Activated naive CD4-positive, alpha-beta T cell treated with anti-CD3 and anti-CD28 coated beads, Interleukin-2, amount 50 U/mL, for 24 hours (primary cell): ENCODE measurements around the gene INTS2.
A peak's percentile ranks its signal among the peaks of the same experiment; 100 is the strongest.

Experiments used
- H3K27ac Mint-ChIP-seq: one replicate; pipeline ENCODE4 v1.8.0; 2021; ENCODE audit warnings: mild to moderate bottlenecking, mixed read lengths
- H3K27me3 Mint-ChIP-seq: one replicate; pipeline ENCODE4 v1.8.0; 2021; ENCODE audit warnings: mixed read lengths
- H3K36me3 Mint-ChIP-seq: one replicate; pipeline ENCODE4 v1.8.0; 2021; ENCODE audit warnings: mixed read lengths
- H3K4me1 Mint-ChIP-seq: one replicate; pipeline ENCODE4 v1.8.0; 2021; ENCODE audit warnings: mixed read lengths
- H3K4me3 Mint-ChIP-seq: one replicate; pipeline ENCODE4 v1.8.0; 2021; ENCODE audit warnings: mild to moderate bottlenecking, mixed read lengths
- H3K9me3 Mint-ChIP-seq: one replicate; pipeline ENCODE4 v1.8.0; 2021; ENCODE audit warnings: mixed read lengths

INTS2 gene, protein sequence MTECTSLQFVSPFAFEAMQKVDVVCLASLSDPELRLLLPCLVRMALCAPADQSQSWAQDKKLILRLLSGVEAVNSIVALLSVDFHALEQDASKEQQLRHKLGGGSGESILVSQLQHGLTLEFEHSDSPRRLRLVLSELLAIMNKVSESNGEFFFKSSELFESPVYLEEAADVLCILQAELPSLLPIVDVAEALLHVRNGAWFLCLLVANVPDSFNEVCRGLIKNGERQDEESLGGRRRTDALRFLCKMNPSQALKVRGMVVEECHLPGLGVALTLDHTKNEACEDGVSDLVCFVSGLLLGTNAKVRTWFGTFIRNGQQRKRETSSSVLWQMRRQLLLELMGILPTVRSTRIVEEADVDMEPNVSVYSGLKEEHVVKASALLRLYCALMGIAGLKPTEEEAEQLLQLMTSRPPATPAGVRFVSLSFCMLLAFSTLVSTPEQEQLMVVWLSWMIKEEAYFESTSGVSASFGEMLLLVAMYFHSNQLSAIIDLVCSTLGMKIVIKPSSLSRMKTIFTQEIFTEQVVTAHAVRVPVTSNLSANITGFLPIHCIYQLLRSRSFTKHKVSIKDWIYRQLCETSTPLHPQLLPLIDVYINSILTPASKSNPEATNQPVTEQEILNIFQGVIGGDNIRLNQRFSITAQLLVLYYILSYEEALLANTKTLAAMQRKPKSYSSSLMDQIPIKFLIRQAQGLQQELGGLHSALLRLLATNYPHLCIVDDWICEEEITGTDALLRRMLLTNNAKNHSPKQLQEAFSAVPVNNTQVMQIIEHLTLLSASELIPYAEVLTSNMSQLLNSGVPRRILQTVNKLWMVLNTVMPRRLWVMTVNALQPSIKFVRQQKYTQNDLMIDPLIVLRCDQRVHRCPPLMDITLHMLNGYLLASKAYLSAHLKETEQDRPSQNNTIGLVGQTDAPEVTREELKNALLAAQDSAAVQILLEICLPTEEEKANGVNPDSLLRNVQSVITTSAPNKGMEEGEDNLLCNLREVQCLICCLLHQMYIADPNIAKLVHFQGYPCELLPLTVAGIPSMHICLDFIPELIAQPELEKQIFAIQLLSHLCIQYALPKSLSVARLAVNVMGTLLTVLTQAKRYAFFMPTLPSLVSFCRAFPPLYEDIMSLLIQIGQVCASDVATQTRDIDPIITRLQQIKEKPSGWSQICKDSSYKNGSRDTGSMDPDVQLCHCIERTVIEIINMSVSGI

DNA sequence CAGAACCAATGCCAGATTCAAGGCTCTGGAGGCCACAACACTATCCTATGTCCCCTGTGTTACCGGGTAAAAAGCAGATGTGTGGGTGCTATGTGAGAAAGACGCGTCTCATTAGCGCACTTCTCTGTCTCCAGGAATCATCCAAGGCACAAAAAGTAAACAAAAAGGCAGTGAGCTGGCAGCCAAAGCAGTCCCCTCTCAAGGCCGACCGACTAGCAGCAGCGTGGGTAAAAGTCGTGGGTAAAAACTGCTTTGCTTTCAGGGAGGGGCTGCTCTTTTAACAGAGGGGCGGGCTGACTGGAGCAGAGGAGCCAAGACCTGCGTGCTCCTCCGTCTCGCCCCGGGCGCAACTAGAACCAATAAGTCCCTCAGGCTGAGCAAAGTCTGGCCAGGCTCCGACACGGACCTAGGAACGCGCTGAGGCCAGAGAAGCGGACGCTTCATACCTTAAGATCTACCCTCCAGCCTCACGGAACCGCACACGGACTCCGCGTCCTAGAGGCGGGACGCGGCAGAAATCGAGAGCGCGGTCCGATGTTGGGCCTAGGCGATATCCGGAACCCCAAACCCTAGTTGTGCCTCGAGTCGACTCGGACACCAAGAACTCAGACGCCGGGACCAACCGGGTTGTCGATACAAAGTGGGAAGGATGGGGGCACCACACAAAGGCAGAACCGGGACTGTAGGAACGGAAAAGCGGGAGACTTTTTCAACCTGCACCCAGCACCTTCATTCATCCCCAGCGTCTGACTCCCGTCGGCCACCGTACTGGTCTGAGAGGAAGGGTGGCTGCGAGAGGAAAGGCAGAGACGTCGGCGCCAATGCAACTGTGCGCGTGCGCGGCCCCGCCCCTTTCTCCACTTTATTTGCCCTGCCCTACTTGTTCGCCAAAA lies at the start of gene INTS2:
INTS2 (minus strand) TSS at position 775 of the 893 bp plus-strand sequence. CDS start 1,338 bp downstream, outside the sequence.
- Mint-ChIP-seq H3K4me3 (peak within 1 kb of the TSS; percentile 99), H3K36me3 (peaks cover 2% of the 10 kb centered on the region), H3K4me1 (peaks cover 19% of the 10 kb centered on the region), H3K27me3 (peaks cover 2% of the 10 kb centered on the region), H3K9me3 (no peaks in the 10 kb centered on the region), H3K27ac (peak within 1 kb of the TSS; percentile 100)

DNA sequence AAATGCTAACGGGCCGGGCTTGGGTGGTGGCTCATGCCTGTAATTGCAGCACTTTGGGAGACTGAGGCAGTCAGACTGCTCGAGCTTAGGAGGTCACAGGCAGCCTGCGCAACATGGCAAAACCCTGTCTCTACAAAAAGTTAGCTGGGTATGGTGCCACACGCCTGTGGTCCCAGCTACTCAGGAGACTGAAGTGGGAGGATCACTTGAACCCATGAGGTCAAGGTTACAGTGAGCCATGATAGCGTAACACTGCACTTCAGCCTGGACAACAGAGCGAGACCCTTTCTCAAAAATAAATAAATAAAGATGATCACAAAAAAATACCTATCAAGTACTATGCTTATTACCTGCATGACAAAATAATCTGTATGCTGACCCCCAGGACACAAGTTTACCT lies 46.3 kb upstream of the INTS2 start:
- Mint-ChIP-seq H3K27ac (no peak overlapping the region), H3K36me3 (peaks cover 8% of the 10 kb centered on the region), H3K9me3 (no peaks in the 10 kb centered on the region), H3K4me3 (no peak overlapping the region), H3K27me3 (no peaks in the 10 kb centered on the region), H3K4me1 (peaks cover 19% of the 10 kb centered on the region)

DNA sequence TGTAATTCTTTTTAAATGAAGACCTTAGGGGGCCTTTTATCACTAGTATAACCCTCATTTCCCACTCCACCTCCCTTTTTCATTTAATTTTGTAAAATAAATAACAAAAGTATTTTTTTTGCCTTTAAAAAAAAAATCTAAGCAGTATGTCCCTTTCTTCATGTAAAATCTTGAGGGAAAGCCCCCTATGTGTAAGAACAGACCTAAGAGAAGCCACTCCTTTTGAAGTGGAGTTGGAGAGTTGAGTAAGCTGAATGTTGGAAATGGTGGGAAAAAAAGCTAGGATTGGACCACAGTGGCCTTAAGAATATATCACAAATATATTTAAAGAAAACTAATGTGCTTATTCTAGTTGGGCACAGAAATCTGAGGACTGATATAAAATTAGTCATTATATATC lies 44.5 kb upstream of the INTS2 start:
- Mint-ChIP-seq H3K27me3 (no peaks in the 10 kb centered on the region), H3K9me3 (no peaks in the 10 kb centered on the region), H3K36me3 (peaks cover 5% of the 10 kb centered on the region), H3K4me1 (peaks cover 19% of the 10 kb centered on the region), H3K27ac (no peak overlapping the region), H3K4me3 (no peak overlapping the region)

DNA sequence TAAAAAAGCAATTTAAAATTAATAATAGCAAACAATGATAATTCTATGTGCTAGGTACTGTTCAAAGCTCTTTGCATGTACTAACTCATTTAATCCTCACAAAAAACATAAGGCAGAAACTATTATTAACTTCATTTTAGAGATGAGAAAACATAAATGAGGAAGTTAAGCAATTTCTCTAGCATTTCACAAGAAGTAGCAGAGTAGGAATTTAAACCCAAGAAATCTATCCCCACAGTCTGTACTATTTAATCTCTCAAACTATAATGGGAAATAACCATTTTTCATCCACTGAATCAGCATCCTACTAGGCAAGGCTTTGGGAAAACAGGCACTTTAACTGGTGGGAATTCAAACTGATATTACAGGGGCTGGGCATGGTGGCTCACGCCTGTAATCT lies 42.2 kb upstream of the INTS2 start:
- Mint-ChIP-seq H3K27ac (no peak overlapping the region), H3K9me3 (no peaks in the 10 kb centered on the region), H3K36me3 (peaks cover 3% of the 10 kb centered on the region), H3K27me3 (no peaks in the 10 kb centered on the region), H3K4me1 (peaks cover 7% of the 10 kb centered on the region), H3K4me3 (no peak overlapping the region)

DNA sequence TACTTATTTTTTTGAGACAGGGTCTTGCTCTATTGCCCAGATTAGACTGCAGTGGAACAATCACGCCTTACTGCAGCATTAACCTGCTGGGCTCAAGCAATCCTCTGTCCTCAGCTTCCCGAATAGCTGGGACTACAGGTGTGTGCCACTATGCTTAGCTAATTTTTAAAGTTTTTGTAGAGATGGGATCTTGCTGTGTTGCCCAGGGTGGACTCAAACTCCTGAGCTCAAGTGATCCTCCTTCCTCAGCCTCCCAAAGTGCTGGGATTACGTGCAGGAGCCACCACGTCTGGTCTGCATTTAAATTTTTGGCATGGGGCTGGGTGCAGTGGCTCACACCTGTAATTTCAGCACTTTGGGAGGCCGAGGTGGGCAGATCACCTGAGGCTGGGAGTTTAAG lies 41.0 kb upstream of the INTS2 start:
- Mint-ChIP-seq H3K36me3 (peaks cover 3% of the 10 kb centered on the region), H3K27me3 (no peaks in the 10 kb centered on the region), H3K4me3 (no peak overlapping the region), H3K27ac (no peak overlapping the region), H3K4me1 (no peaks in the 10 kb centered on the region), H3K9me3 (no peaks in the 10 kb centered on the region)

DNA sequence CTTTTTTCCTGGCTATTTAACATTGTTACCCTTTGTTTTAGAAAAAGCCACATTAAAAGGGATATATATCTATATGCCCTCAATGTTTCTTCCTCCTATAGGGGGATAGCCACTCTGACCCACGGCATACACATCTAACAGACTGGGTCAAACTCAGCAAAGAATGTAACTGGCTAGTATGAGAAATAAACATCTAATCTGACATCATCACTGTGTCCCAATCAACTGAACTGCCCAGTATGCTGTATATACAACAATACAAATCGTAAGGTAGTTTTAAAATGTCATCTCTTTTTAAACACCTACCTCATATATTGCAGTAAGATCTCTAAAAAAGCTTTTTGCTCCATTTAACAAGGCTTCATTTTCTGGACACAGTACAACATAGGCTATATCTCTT lies 39.9 kb upstream of the INTS2 start:
- Mint-ChIP-seq H3K36me3 (peaks cover 3% of the 10 kb centered on the region), H3K27me3 (no peaks in the 10 kb centered on the region), H3K4me1 (peaks cover 3% of the 10 kb centered on the region), H3K4me3 (no peak overlapping the region), H3K9me3 (no peaks in the 10 kb centered on the region), H3K27ac (no peak overlapping the region)

DNA sequence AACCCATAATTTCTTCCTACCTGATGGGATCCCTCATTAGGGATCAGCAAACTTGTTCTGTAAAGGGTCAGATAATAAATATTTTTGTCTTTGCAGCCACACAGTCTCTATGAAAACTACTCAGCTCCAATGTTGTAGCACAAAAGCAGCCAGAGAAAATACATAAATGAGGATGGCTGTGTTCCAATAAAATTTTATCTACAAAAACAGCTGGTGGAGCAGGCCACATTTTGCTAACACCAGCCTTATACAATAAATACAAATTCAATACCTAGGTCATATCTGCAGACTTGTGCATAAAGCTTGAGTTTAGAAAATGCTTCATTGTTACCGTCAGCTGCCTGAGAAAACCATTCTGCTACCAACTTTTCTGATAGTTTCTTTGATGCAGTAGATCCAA lies 38.4 kb upstream of the INTS2 start:
- Mint-ChIP-seq H3K27ac (no peak overlapping the region), H3K4me1 (peaks cover 3% of the 10 kb centered on the region), H3K36me3 (peaks cover 3% of the 10 kb centered on the region), H3K4me3 (no peak overlapping the region), H3K9me3 (no peaks in the 10 kb centered on the region), H3K27me3 (no peaks in the 10 kb centered on the region)

DNA sequence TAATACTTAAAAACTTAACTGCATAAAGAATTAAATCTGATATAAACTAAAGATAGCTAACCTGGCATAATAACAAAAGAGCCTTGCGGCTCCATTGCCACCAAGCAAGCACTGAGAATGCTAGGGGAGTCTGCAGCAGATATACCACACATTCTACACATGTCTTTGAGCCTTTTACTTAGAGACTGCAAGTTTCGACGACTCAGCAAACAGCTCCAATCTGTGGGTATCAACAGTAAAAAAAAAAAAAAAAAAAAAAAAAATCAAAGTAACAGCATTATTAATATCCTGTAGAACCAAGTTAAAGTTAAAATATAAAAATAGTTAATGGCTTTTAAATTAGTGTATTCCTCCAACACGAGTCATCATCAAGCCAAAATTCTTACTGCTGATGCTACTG lies 27.8 kb upstream of the INTS2 start:
- Mint-ChIP-seq H3K36me3 (peaks cover 9% of the 10 kb centered on the region), H3K27ac (no peak overlapping the region), H3K4me1 (no peaks in the 10 kb centered on the region)

DNA sequence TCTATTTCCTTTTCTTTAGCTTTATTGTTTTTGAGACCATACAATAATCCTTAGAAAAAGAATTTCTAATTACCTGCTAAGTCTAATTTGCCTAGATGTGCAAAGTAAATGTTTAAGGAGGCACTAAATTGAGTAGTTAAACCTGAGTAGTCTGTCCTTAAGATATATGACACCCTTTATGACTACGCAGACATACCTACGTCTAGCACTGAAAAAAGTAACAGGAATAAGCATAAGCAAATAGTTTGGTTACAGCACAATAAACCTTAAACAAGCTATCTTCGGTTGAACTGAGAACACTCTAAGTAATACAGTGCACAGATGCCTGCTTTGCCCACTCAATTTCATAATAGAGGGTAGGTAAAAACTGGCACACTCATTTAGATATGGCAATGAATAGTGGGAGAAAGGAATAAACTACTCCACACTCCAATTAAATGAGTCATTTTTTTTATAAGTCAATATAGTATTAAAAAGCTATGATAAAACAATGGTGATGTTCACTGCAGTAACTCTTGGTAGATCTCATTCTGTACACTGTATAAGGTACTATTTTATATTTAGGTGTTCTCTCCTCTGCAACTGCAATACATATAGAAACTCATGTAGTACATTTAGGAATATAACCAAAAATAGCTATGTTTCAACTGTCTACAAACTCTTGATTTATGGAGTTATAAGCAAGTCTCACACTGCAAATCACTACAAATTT lies 19.7 kb upstream of the INTS2 start:
- Mint-ChIP-seq H3K27ac (no peak overlapping the region), H3K36me3 (peaks cover 5% of the 10 kb centered on the region), H3K4me3 (no peak overlapping the region), H3K9me3 (no peaks in the 10 kb centered on the region), H3K27me3 (no peaks in the 10 kb centered on the region), H3K4me1 (no peaks in the 10 kb centered on the region)

More for the DNA sequence above, 27.8 kb upstream of the INTS2 start:
- Mint-ChIP-seq H3K9me3 (no peaks in the 10 kb centered on the region), H3K4me3 (no peak overlapping the region), H3K27me3 (no peaks in the 10 kb centered on the region)

DNA sequence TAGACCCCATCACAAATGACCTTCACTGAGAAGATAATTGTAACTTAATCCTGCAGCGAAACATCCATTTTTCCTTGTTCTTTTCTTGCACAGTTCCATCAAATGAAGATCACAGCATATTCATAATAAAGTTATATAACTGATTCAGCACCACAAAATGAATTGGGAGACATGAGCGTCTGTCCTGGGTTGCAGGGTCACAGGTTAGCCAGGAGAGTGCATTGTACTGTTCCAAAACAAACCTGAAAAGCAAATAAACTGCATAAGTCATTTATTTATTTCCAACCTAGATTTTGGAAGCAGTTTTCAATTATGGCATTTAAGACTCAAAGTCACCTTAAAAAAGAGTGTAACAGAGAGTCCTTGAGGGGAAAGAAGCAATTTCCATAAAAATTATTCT lies 18.6 kb upstream of the INTS2 start:
- Mint-ChIP-seq H3K36me3 (peaks cover 5% of the 10 kb centered on the region), H3K27ac (peak overlapping the region; percentile 1), H3K27me3 (no peaks in the 10 kb centered on the region), H3K4me1 (no peaks in the 10 kb centered on the region), H3K9me3 (no peaks in the 10 kb centered on the region), H3K4me3 (no peak overlapping the region)

DNA sequence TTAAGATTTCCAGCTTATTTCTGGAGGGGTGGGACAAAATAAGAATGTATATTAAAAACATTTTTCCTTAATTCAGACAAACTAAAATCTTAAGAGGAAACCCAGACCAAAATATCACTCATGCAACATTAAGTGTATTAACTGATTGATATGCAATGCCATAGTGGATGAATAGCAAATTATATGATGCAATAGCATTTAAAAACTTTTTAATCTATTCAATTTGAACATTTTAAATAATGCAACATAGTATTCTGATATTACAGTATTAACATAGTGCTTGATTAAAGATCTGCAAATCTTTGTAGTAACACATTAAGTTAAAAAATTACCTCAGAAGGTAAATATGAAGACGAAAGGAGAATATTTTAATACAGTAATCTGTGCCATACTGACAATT lies 15.3 kb upstream of the INTS2 start:
- Mint-ChIP-seq H3K9me3 (no peaks in the 10 kb centered on the region), H3K36me3 (peaks cover 6% of the 10 kb centered on the region), H3K27ac (peak overlapping the region; percentile 65), H3K27me3 (no peaks in the 10 kb centered on the region), H3K4me1 (no peaks in the 10 kb centered on the region), H3K4me3 (no peak overlapping the region)

DNA sequence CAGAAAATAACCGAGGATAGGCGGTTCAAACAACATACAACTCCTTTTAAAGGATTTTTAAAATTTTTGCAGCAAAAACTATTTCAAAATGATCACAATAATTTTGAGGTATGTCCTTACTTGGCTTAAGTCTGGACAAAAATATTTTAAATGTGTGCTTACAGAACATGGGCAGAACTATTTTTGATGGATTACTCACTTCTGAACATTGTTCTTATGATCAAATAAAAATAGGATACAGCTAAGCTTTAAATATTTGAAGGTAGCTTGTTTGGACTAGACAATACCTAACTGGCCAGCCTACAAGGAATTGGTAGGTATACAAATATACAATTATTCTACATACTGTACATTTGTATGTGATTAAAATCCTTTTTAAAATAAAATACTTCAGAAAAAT lies 14.3 kb upstream of the INTS2 start:
- H3K36me3 Mint-ChIP-seq, result peaks cover 6% of the 10 kb centered on the region
- no peak overlapping the region for H3K27ac Mint-ChIP-seq
- no peak overlapping the region for H3K4me3 Mint-ChIP-seq
- H3K4me1 Mint-ChIP-seq, result no peaks in the 10 kb centered on the region
- H3K9me3 Mint-ChIP-seq, result no peaks in the 10 kb centered on the region
- no peaks in the 10 kb centered on the region for H3K27me3 Mint-ChIP-seq

DNA sequence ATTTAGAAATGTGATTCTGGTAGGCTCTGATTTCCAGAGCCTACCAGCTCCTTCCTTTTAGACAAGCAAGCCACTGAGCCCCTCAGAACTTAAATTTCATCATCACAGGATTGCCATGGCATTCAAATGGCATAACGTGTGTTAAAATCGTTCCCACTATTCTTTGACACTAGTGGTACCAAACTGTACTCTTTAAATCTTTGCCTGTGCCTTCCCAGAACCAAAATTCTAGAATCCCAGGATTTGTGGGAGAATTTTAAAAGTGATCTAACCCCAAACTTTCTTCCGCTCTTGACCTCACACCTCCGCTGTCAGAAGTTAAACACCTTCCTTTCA lies 287 bp upstream of the INTS2 start:
- Mint-ChIP-seq H3K4me3 (peak overlapping the region; percentile 99), H3K4me1 (peaks cover 19% of the 10 kb centered on the region), H3K27ac (peak overlapping the region; percentile 100), H3K27me3 (peaks cover 2% of the 10 kb centered on the region), H3K36me3 (peaks cover 1% of the 10 kb centered on the region), H3K9me3 (no peaks in the 10 kb centered on the region)

DNA sequence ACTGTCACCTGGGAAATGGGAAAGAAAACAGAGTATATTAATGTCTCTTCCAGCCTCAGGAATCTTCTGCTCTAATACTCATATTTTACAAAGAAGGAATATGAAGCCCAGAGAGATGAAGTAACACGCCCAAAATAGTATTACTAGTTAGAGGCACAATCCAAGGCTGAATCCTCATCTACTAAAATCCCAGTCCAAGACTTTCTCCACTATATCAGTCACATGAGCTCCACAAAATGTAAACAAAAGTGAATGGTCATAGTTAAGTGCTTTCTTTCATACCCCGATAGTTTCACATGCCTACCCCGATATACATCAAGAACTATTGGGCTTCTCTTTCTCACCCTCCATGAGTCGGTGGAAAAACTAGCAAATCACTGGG lies 965 bp downstream of the INTS2 start:
- no peaks in the 10 kb centered on the region for H3K9me3 Mint-ChIP-seq

More for the DNA sequence above, 965 bp downstream of the INTS2 start:
- H3K4me3 Mint-ChIP-seq, result peak overlapping the region; percentile 99
- peaks cover 3% of the 10 kb centered on the region for H3K36me3 Mint-ChIP-seq
- peak overlapping the region; percentile 100 for H3K27ac Mint-ChIP-seq
- peaks cover 19% of the 10 kb centered on the region for H3K4me1 Mint-ChIP-seq
- H3K27me3 Mint-ChIP-seq, result peaks cover 2% of the 10 kb centered on the region
